ENCODE measurements around the gene THSD4.

DNA sequence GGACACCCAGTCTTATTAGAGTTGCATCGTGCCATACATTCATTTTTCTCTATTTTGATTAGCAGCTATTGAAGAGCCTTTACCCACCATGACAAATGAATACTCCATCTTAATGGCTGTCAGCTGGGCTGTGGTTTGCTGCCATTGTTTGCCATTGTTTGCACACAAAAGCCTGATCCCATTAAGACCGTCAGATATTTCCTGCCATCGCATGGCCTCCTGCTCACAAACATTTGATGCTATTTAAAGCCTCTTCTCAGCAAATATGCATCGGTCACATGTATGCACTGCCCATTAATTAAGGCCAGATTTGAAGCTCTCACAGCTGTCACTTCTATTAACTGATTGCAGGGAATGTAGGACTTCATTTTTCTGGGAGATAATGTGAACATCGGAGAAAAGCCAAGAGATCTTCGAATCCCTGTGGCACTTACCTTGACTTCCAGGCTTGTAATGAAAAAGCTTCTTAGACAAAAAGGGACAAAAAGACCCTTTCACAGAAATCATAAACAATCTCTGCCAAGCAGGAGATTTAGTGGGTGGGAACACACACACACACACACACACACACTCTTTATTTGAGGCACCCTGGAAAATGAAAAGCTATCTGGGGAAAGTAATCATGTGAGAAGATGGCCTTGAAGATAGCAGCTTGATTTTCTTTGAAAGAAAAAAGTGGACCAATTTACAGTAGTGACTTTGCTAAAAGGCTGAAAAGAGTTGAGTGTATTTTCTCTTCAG lies 519.7 kb downstream of the THSD4 start:
- no peak for TF ChIP-seq POLR2A (IDR thresholded peaks at IDR 0.05; ENCODE audit: low read depth, low read length)
- TF ChIP-seq POLR2AphosphoS5 (IDR thresholded peaks at IDR 0.05; ENCODE audit: low read depth, low read length) = no peak
- no peak for TF ChIP-seq TAF1 (IDR thresholded peaks at IDR 0.05; ENCODE audit: borderline replicate concordance, low read depth, low read length)
